ENCODE results near the gene EIF3K. TPM values are rescaled to one million over a fixed set of nuclear protein-coding genes. Genes with fewer than 3 reads are reported as not detected.
"Not testable (repeated sequence)": the region's sequence is repeated elsewhere in the genome, so short reads cannot be mapped to it uniquely, and the experiment has no call there.

The EIF3K gene, protein sequence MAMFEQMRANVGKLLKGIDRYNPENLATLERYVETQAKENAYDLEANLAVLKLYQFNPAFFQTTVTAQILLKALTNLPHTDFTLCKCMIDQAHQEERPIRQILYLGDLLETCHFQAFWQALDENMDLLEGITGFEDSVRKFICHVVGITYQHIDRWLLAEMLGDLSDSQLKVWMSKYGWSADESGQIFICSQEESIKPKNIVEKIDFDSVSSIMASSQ
- total RNA-seq, result 598 TPM
- long read RNA-seq, transcript EIF3K-211 (7 exons, 670 nt), result minor isoform, 7 of 432 reads
- long read RNA-seq, transcript EIF3K-201 (8 exons, 864 nt), result major isoform, 263 of 432 reads
- long read RNA-seq, partial matches to known transcripts, result 148 of 432 reads
- long read RNA-seq, other reads (novel, unspliced or antisense), result 8 of 432 reads

- peak within 1 kb of the TSS; percentile 86 for H3K4me3 ChIP-seq
- peak; percentile 99 for DNase-seq
- TF ChIP-seq, protein P1, sequence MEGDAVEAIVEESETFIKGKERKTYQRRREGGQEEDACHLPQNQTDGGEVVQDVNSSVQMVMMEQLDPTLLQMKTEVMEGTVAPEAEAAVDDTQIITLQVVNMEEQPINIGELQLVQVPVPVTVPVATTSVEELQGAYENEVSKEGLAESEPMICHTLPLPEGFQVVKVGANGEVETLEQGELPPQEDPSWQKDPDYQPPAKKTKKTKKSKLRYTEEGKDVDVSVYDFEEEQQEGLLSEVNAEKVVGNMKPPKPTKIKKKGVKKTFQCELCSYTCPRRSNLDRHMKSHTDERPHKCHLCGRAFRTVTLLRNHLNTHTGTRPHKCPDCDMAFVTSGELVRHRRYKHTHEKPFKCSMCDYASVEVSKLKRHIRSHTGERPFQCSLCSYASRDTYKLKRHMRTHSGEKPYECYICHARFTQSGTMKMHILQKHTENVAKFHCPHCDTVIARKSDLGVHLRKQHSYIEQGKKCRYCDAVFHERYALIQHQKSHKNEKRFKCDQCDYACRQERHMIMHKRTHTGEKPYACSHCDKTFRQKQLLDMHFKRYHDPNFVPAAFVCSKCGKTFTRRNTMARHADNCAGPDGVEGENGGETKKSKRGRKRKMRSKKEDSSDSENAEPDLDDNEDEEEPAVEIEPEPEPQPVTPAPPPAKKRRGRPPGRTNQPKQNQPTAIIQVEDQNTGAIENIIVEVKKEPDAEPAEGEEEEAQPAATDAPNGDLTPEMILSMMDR (IDR thresholded peaks at IDR 0.05; ENCODE audit: borderline replicate concordance), result no peak
- H3K9me3 ChIP-seq (replicated peaks), result no peaks in the 10 kb centered on the region
- no peaks in the 10 kb centered on the region for H3K27me3 ChIP-seq (ENCODE audit: low read depth)
- intact Hi-C loops (cut with micrococcal nuclease), result no loop called here
- peak within 1 kb of the TSS; percentile 92 for H3K27ac ChIP-seq (replicated peaks)
- peaks cover 36% of the 10 kb centered on the region for H3K36me3 ChIP-seq
- H3K4me1 ChIP-seq, result peaks cover 32% of the 10 kb centered on the region
Measured at GRCh38 chr19:38618590-38619360, at the start of gene EIF3K. TSS of gene EIF3K (plus strand) at chr19:38619188. CDS start at chr19:38619269, 81 bp downstream.

GRCh38 chr19:38569368-38569983 is 49.5 kb upstream of the EIF3K start:
- Histone ChIP-seq H3K4me1 (peaks cover 2% of the 10 kb centered on the region), H3K27ac (replicated peaks) (no peak overlapping the region), H3K4me3 (no peak overlapping the region), H3K27me3 (ENCODE audit: low read depth) (peaks cover 48% of the 10 kb centered on the region), H3K9me3 (replicated peaks) (no peaks in the 10 kb centered on the region), H3K36me3 (no peaks in the 10 kb centered on the region)
- intact Hi-C loops (cut with micrococcal nuclease), result no loop called here
- TF ChIP-seq, protein P1 (IDR thresholded peaks at IDR 0.05; ENCODE audit: borderline replicate concordance), result no peak
- DNase-seq, result no peak

DNA sequence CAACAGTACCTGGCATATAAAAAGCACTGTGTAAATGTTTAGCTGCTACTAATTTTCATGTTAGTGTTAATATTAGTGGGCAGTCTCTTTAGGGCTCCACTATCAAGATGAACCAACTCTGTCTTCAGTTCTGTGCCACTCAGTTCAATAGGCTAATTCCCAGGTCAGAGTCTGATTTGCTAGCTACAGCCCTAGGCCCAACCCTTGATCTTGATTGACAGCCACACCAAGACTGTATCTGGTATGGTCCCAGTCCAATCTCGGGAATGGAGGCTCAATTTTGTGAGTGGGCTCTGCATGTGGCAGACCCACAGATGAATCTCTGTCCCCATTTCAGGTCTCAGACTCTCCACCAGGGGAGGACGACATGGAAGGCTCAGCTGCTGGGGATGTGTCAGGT is 47.3 kb upstream of the EIF3K start:
- peaks cover 28% of the 10 kb centered on the region for H3K27me3 ChIP-seq (ENCODE audit: low read depth)
- no peaks in the 10 kb centered on the region for H3K4me1 ChIP-seq
- DNase-seq, result no peak
- TF ChIP-seq, protein P1 (IDR thresholded peaks at IDR 0.05; ENCODE audit: borderline replicate concordance), result no peak
- no peaks in the 10 kb centered on the region for H3K36me3 ChIP-seq
- intact Hi-C loops (cut with micrococcal nuclease), result no loop called here
- no peak overlapping the region for H3K27ac ChIP-seq (replicated peaks)
- no peak overlapping the region for H3K4me3 ChIP-seq
- no peaks in the 10 kb centered on the region for H3K9me3 ChIP-seq (replicated peaks)

DNA sequence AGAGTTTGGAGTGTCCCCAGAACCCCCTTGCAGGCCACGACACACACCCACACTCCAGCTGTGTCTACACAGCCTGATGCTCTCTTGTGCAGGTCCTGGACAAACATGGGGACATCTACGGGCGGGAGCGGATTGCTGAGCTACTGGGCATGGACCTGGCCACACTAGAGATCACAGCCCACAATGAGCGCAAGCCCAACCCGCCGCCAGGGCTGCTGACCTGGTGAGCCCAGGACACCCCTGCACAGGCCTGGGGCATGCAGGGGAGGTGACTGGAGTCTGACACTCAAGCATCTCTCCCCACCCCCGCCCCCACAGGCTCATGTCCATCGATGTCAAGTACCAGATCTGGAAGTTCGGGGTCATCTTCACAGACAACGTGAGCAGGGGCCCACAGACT is 41.2 kb upstream of the EIF3K start:
- Histone ChIP-seq H3K4me1 (no peaks in the 10 kb centered on the region), H3K36me3 (no peaks in the 10 kb centered on the region), H3K4me3 (no peak overlapping the region), H3K27me3 (ENCODE audit: low read depth) (no peaks in the 10 kb centered on the region), H3K9me3 (replicated peaks) (no peaks in the 10 kb centered on the region), H3K27ac (replicated peaks) (no peak overlapping the region)
- DNase-seq, result no peak
- TF ChIP-seq, protein P1 (IDR thresholded peaks at IDR 0.05; ENCODE audit: borderline replicate concordance), result no peak
- intact Hi-C loops (cut with micrococcal nuclease), result no loop called here

DNA sequence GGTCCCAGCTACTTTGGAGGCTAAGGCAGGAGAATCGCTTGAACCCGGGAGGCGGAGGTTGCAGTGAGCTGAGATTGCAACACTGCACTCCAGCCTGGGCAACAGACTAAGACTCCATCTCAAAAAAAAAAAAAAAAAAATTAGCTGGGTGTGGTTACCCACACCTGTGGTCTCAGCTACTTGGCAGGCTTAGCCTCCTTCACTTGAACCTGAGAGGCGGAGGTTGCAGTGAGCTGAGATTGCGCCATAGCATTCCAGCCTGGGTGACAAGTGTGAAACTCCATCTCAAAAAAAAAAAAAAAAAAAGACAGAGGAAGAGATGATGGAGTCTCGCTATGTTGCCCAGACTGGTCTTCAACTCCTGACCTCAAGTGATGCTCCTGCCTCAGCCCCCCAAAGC is 39.7 kb upstream of the EIF3K start:
- H3K36me3 ChIP-seq; DNase-seq; H3K27ac ChIP-seq (replicated peaks); H3K9me3 ChIP-seq (replicated peaks); H3K4me3 ChIP-seq; H3K4me1 ChIP-seq; H3K27me3 ChIP-seq (ENCODE audit: low read depth); intact Hi-C loops (cut with micrococcal nuclease): not testable (repeated sequence)
